Osteocyte (in vitro differentiated cells): ENCODE results near the gene SIK3. TPM values are rescaled to one million over a fixed set of nuclear protein-coding genes. Genes with fewer than 3 reads are reported as not detected.

Source experiments
- DNase-seq: peaks from one replicate; pipeline ENCODE4 v3.0.0; 2021; ENCODE audit warnings: mixed read lengths; ENCODE audit not compliant: unreplicated experiment; ENCODE audit errors: extremely low spot score
- H3K27ac Mint-ChIP-seq: one replicate; pipeline ENCODE4 v1.8.0; 2021; ENCODE audit warnings: mild to moderate bottlenecking, mixed read lengths; ENCODE audit not compliant: unreplicated experiment
- H3K27me3 Mint-ChIP-seq: one replicate; pipeline ENCODE4 v1.8.0; 2021; ENCODE audit warnings: mixed read lengths; ENCODE audit not compliant: unreplicated experiment
- H3K36me3 Mint-ChIP-seq: one replicate; pipeline ENCODE4 v1.8.0; 2021; ENCODE audit warnings: mixed read lengths; ENCODE audit not compliant: unreplicated experiment
- H3K4me1 Mint-ChIP-seq: one replicate; pipeline ENCODE4 v1.8.0; 2021; ENCODE audit warnings: mixed read lengths; ENCODE audit not compliant: unreplicated experiment
- H3K4me3 Mint-ChIP-seq: one replicate; pipeline ENCODE4 v1.8.0; 2021; ENCODE audit warnings: mild to moderate bottlenecking, moderate library complexity, mixed read lengths; ENCODE audit not compliant: unreplicated experiment
- H3K9me3 Mint-ChIP-seq: one replicate; pipeline ENCODE4 v1.8.0; 2021; ENCODE audit warnings: mixed read lengths; ENCODE audit not compliant: unreplicated experiment
- total RNA-seq: library from RNA; stranded (reverse); gene quantifications from 2 replicates; pipeline ENCODE4 v1.2.1, GENCODE V29; 2021
- TF ChIP-seq, protein P1 (sequence below): fragments of 200-600 bp; sonication (generic); IDR thresholded peaks from 2 replicates; pipeline ENCODE4 v1.5.0; 2021; ENCODE audit warnings: antibody characterized with exemption, mild to moderate bottlenecking, moderate library complexity

SIK3 gene
- total RNA-seq, 1 donor from 2014 or later = 29.5 TPM

DNA sequence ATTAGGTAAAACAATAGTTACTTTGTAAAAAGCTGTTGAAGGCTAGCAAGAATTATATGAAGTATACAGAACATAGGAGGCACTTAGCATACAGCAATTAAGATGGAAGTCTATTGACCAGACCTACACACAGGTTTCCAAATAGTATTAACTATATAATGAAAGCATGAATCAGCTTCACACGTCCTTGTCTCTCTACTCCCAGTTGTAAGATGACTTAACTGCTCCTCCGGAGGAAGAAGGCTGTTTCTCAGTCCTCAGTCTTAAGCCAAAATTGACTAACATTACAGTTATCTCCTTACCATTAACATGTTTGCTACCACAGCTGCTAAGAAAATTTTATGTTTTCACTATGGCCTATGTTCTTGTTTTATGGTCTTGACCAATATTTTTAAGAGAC lies 24.7 kb downstream of the SIK3 start:
- peaks cover 37% of the 10 kb centered on the region for H3K4me1 Mint-ChIP-seq

DNA sequence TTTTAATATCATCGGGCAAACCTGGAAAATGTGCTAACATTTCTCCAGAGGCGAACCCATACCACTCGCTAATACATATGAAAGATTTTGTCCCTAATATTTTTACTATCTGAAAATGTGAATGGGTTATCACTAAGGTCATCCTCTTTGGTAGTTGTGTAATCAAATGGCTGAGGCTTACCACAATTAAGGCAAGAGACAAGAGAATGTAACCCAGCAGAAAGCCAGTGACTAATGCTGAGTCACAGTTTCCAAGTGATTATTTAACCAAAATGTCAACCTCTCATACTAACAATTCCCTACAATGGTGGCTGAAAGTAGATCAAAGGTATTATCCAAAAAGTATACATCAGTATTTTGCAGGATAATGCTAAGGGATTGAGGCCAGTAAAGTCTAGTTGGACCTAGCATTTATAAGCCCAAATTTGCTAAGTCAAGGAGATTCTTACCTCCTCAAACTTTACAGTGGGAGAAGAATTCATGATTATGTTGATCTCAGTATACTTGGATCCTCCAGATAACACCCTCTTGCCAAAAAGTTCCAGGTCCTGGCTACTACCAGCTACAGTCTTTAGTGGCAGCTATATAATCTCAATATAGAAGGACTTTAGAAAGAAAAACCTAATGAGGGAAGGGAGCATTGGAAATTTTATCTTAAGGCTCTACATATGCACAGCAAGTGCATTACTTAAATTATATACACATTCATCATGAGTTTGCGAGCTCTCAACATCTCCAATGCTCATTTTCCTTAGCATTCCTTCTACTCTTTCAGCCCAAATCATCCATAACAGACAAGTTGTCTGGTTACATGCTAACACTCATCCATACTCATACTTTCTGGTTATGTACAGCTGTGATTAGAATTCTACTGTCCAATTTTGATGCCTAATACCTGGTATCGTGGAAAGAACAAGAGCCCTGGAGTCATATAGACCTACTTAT lies 25.4 kb downstream of the SIK3 start:
- Mint-ChIP-seq H3K4me3 (no peak overlapping the region), H3K27ac (peak overlapping the region; percentile 41), H3K9me3 (no peaks in the 10 kb centered on the region), H3K4me1 (peaks cover 33% of the 10 kb centered on the region), H3K36me3 (no peaks in the 10 kb centered on the region), H3K27me3 (no peaks in the 10 kb centered on the region)
- TF ChIP-seq, protein P1, sequence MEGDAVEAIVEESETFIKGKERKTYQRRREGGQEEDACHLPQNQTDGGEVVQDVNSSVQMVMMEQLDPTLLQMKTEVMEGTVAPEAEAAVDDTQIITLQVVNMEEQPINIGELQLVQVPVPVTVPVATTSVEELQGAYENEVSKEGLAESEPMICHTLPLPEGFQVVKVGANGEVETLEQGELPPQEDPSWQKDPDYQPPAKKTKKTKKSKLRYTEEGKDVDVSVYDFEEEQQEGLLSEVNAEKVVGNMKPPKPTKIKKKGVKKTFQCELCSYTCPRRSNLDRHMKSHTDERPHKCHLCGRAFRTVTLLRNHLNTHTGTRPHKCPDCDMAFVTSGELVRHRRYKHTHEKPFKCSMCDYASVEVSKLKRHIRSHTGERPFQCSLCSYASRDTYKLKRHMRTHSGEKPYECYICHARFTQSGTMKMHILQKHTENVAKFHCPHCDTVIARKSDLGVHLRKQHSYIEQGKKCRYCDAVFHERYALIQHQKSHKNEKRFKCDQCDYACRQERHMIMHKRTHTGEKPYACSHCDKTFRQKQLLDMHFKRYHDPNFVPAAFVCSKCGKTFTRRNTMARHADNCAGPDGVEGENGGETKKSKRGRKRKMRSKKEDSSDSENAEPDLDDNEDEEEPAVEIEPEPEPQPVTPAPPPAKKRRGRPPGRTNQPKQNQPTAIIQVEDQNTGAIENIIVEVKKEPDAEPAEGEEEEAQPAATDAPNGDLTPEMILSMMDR = no peak
- DNase-seq = no peak

More for the DNA sequence above, 24.7 kb downstream of the SIK3 start:
- H3K27me3 Mint-ChIP-seq = no peaks in the 10 kb centered on the region
- no peak overlapping the region for H3K4me3 Mint-ChIP-seq
- no peak for DNase-seq
- TF ChIP-seq, protein P1 = no peak
- H3K27ac Mint-ChIP-seq = no peak overlapping the region
- no peaks in the 10 kb centered on the region for H3K36me3 Mint-ChIP-seq
- no peaks in the 10 kb centered on the region for H3K9me3 Mint-ChIP-seq

DNA sequence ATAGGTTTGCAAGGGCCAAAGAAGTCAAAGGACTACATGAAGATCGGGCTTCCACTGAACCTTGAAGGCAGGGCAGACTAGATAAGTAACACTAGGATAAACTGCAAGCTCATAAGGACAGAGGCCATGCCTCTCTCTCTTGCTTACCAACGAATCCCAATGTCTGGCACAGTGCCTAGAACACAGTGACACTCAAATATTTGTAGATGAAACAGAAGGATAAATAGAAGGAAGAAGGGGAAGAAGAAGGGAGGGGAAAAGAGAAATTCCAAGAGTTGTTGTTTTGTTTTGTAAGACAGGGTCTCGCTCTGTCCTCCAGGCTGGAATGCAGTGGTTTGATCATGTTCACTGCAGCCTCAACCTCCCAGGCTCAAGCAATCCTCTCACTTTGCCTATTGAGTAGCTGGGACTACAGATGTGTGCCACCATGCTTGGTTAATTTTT lies 26.9 kb downstream of the SIK3 start:
- Mint-ChIP-seq H3K4me3 (peak overlapping the region; percentile 50), H3K4me1 (peaks cover 31% of the 10 kb centered on the region), H3K27me3 (no peaks in the 10 kb centered on the region), H3K27ac (peak overlapping the region; percentile 76), H3K36me3 (no peaks in the 10 kb centered on the region), H3K9me3 (no peaks in the 10 kb centered on the region)
- TF ChIP-seq, protein P1 = no peak
- DNase-seq = no peak

DNA sequence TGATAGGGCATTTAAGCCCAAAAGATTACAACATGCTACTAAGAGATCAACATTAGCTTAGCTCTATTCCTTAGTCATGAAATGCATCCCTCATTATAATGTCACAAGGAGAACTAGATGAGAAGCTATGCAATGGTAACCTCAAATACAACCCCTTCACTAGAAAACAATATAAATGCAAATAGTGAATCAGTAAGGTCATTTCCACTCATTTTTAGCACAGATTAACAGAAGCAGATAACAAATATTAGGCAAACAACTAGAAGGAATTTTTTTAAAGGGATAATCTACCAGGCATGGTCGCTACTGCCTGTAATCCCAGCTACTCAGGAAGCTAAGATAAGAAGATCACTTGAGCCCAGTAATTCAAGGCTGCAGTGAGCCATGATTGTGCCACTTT lies 28.2 kb downstream of the SIK3 start:
- Mint-ChIP-seq H3K9me3 (no peaks in the 10 kb centered on the region), H3K4me1 (peaks cover 32% of the 10 kb centered on the region), H3K27me3 (no peaks in the 10 kb centered on the region), H3K27ac (no peak overlapping the region), H3K36me3 (no peaks in the 10 kb centered on the region), H3K4me3 (no peak overlapping the region)
- no peak for DNase-seq
- TF ChIP-seq, protein P1 = no peak

DNA sequence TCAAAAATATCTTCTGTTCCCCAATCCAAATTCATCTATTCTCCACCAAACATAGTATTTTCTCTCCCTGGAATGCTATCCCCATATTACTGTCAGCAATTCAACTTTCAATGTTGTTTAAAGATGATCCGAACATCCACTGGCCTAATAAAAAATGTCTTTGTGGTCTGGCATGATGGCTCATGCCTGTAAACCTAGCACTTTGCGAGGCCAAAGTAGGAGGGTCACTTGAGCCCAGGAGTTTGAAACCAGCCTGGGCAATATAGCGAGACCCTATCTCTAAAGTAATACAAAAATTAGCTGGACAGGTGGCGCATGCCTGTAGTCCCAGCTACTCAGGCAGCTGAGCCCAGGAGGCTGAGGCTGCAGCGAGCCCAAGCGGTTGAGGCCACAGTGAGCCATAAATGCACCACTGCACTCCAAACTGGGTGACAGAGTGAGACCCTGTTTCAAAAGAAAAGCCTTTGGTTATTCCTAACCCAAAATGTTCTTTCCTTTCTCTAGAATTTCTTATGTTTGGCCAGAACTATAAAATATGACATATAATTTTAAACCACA lies 29.8 kb downstream of the SIK3 start:
- Mint-ChIP-seq H3K9me3 (no peaks in the 10 kb centered on the region), H3K4me1 (peaks cover 41% of the 10 kb centered on the region), H3K27me3 (no peaks in the 10 kb centered on the region), H3K27ac (no peak overlapping the region), H3K4me3 (no peak overlapping the region), H3K36me3 (no peaks in the 10 kb centered on the region)
- TF ChIP-seq, protein P1 = no peak
- DNase-seq = no peak
